Amniotic epithelial cell (primary cell): Measurements from ENCODE around the gene THADA.
A peak's percentile ranks its signal among the peaks of the same experiment; 100 is the strongest.

Source experiments
- DNase-seq: peaks from one replicate; pipeline ENCODE4 v3.0.0-alpha.2; 2010; ENCODE audit warnings: low read depth

THADA gene

GRCh38 chr2:43276266-43276941, 319.4 kb downstream of the THADA start:
- no peak for DNase-seq

GRCh38 chr2:43274721-43275120, 321.1 kb downstream of the THADA start:
- DNase-seq = no peak

DNA sequence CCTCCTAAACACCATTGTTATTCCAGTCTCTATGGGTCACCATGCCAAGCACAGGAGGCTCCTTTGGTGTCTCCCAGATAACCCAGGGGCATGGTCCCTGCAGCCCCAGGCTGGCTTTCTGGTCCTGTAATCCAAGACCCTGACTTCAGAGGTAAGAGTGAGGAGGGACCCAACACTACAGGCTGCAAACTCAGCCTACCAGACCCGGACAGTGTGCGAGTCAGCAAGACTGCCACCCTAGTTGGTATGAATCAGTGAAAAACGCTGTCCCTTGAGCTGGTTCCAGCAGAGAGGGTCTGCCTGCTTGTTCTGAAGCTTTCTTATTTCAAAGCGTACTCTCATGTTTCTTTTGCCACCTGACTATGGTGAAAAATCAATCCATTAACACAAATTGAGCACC, 321.8 kb downstream of the THADA start:
- DNase-seq = no peak

GRCh38 chr2:43273529-43273928, 322.3 kb downstream of the THADA start:
- peak; percentile 57 for DNase-seq

GRCh38 chr2:43270930-43271615, 324.8 kb downstream of the THADA start:
- DNase-seq = no peak

DNA sequence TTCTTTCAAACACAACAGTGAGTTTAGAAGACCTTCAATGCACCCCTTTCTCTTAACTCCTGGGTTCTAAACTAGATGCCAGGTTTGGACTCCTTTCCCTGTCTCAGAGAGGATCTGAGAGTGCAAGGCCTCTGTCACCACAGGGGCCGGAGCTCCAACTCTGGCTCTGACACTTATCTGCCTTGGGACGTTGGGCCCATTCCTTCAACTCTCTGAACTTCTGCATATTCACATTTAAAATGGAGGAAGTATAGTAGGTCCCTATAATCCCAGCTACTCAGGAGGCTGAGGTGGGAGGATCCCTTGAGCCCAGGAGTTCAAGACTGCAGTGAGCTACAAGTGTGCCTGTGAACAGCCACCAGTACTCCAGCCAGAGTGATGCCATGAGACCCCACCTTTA, 325.4 kb downstream of the THADA start:
- DNase-seq = no peak

- peak; percentile 98 for DNase-seq
Measured at GRCh38 chr2:43269706-43270105, 326.1 kb downstream of the THADA start.

GRCh38 chr2:43269074-43269572, 326.7 kb downstream of the THADA start:
- peak; percentile 100 for DNase-seq

DNA sequence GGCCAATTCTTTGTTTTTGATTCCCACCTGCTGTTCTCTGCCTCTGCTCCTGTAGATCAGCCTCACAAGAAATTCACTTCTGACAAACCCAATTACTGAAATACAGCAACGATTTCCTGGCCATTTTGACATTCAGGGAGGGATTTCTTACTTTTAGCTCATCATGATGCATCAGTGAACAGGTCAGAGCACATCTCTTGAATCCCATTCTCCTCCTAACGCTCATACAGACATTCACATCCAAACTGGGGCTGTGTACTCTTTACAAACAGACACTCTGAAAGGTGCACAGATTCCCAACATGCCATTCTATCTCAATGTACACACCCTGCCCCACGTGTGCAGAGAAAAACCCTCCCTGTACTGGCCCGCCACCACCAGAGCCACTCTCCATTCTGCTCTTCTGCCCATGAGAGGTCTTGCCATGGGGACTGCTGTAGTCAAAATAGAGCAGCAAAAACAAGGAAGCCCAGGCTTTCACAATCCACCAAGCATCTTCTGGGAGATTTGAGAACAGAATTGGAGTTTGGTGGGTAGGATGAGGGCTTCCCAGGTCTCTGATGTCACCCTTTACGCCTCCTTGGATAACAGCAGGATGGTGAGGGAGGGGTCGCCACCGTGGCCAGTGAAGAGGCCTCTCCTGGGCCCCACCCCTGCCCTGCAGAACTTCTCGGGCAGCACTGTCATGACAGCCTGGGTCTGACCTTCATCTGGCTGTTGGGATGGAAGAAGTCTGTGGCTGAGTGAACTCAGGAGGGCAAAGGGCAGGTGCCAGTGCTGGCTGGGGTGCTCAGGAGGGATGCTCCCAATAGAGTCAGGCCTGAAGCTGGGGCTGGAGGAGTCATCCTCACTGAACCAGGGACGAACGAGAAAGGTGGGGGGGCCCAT, 327.5 kb downstream of the THADA start:
- no peak for DNase-seq

GRCh38 chr2:43267381-43267780, 328.5 kb downstream of the THADA start:
- no peak for DNase-seq

DNA sequence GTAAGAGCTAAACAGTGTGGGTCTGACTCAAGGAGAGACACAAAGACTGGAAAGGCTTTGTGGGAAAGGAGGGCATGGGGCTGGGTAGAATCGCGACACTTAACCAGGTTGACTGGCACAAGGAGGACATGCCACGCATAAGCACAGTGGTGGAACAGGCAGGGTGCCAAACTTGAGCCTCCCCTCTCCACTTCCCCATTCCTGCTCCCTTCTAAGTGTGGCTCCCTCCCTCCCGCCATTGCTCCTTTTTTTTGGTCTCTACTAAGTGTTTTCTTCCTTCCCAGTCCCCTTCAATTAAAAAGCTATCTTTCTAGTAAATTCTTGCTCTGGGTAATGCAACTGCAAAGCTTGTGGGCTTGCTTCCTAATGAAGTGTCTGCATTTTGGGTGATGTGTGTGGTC, 329.1 kb downstream of the THADA start:
- no peak for DNase-seq

- peak; percentile 72 for DNase-seq
Measured at GRCh38 chr2:43265421-43265820, 330.4 kb downstream of the THADA start.

DNA sequence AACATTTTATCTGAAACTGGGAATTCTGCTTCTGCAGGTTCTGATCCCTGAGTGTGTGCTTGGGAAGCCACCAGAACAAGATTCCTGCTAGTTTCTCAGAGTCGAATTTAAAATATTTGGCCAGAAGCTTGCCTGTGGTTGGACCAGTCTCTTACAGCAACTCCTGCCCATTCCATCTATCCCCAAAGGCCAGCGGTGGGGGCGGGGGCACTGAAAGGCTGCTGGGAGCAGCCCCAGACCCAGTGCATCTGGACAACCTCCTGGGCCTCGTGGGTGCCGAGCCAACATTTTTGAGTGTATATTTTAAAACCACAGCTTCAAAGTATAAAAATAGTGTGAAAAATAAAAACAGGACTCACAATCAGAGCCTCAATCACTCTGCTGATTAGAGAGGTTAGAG, 330.8 kb downstream of the THADA start:
- DNase-seq = peak; percentile 64

GRCh38 chr2:43262951-43263350, 332.9 kb downstream of the THADA start:
- DNase-seq = no peak

DNA sequence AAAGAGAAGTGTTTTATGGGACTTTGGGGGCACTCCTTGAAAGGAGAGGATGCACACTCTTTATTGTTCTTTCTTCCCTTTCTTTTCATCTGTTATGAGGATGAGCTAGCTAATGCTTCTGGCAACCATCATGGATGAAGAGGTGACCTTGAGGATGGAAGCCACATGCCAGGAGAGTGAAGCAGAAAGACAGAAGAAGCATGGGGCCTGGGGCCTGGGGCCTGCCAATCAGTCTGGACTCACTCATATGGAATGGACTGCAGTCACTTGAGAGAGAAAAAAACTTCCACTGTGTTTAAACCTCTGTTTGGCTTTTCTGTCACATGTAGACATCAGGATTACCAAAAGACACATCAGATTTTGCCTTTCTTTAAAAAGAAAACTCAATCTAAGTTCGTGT, 333.6 kb downstream of the THADA start:
- no peak for DNase-seq

GRCh38 chr2:43259512-43259911, 336.3 kb downstream of the THADA start:
- no peak for DNase-seq

DNA sequence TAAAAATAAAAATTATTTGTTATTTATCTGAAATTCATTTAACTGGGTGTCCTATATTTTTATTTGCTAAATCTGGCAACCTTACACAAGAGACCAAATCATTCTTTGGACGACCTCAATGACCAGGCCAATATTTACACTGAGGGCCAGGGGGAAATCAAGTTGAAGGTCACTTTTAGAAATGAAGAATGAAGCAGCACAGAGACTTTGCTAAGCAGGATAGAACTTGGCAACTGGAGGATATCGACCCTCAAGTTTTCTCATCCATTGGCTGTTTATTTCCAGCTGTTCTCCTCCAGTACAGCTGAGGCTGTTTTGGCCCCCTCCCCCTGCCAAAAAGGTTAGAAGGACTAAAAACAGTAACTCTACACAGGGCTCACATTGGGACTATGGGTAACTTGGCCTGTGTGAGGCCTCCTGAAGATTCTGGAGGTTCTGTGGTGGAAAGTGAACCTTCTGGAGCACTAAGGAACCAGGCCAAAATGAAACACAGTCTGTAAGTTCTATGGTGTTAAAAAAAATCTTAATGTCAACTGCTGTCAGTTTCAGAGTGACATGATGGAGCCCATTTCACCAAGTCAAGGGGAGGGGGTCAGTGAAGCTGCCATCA, 337.2 kb downstream of the THADA start:
- no peak for DNase-seq

GRCh38 chr2:43255296-43255910, 340.4 kb downstream of the THADA start:
- DNase-seq = no peak

GRCh38 chr2:43254331-43254730, 341.5 kb downstream of the THADA start:
- DNase-seq = no peak

DNA sequence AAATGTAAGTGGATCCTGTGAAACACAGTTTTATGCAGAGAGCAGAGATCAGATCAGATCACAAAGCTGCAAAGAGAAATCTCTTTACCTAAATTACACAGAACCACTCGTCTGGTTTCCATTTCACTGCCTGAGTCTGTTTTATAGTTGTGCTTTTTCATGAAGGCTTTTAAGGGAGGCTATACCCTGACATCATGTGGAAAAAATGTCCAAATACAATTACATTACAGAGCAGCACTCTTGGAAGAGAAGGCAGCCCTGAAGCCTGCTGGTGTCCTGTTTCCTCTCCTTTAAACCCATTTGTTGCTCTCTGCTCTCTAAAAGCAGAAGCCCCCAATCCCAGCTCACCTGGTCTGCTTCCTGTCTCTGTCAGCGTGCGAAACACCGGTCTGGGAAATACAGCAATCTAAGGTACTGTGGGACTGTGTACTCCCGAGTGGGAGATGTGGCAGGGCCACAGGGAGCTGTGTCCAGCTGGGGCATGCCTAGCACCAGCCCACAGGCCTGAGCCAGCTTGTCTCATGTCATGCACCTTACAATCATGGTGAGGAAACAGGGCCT, 344.6 kb downstream of the THADA start:
- peak; percentile 22 for DNase-seq

DNA sequence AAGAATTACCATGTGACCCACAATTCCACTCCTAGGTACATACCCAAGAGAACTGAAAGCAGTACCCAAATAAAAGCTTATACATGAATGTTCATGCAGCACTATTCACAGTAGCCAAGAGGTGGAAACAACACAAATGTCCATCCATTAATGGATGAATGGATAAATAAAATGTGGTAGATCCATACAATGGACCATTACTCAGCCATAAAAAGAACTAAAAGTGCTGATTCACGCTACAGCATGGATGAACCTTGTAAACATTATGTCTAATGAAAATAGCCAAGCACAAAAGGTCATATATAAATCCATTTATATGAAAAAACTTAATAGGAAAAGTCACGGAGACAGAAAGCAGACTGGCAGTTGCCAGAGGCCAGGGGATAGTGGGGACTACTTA, 345.8 kb downstream of the THADA start:
- DNase-seq = no peak
